ENCODE measurements around the gene DPP7. TPM values are rescaled to one million over a fixed set of nuclear protein-coding genes. Genes with fewer than 3 reads are reported as not detected.

DPP7 gene
- total and polyA plus RNA-seq, 2 of the 8 experiments (the other 6 are each of a cell fraction or from before 2014, with no cell fraction given) = 21.2 to 26.8 TPM

- TF ChIP-seq TEAD4 (IDR thresholded peaks at IDR 0.05; ENCODE audit: low read depth, low read length) (no peak), BCL11A (IDR thresholded peaks at IDR 0.05; ENCODE audit: low read depth in 2 of 2, low read length in 2 of 2) (no peak), SIX5 (IDR thresholded peaks at IDR 0.05; ENCODE audit: low read depth, low read length) (no peak), POU5F1 (IDR thresholded peaks at IDR 0.05; ENCODE audit: low read depth, low read length) (no peak), CBX8 (IDR thresholded peaks at IDR 0.05; ENCODE audit: borderline replicate concordance, low read depth, low read length) (no peak), SIN3A (conservative IDR thresholded peaks at IDR 0.05 in 1 of 2, IDR thresholded peaks at IDR 0.05 in 1 of 2; ENCODE audit: low read depth in 1 of 2, low read length in 2 of 2) (no peak), ZNF274 (IDR thresholded peaks at IDR 0.05; ENCODE audit: borderline replicate concordance, extremely low read depth, low read length) (no peak), GTF2F1 (IDR thresholded peaks at IDR 0.05; ENCODE audit: borderline replicate concordance, low read depth, low read length) (no peak), CTBP2 (IDR thresholded peaks at IDR 0.05; ENCODE audit: borderline replicate concordance, insufficient read depth, insufficient read length, low read length) (no peak), RAD21 (IDR thresholded peaks at IDR 0.05 in 1 of 2, conservative IDR thresholded peaks at IDR 0.05 in 1 of 2; ENCODE audit: low read depth in 2 of 2, low read length in 2 of 2) (peak; percentile 61 to 72), RBBP5 (IDR thresholded peaks at IDR 0.05; ENCODE audit: borderline replicate concordance, low read depth, low read length) (no peak), CREB1 (IDR thresholded peaks at IDR 0.05) (peak; percentile 79)
- TF ChIP-seq, protein P1, sequence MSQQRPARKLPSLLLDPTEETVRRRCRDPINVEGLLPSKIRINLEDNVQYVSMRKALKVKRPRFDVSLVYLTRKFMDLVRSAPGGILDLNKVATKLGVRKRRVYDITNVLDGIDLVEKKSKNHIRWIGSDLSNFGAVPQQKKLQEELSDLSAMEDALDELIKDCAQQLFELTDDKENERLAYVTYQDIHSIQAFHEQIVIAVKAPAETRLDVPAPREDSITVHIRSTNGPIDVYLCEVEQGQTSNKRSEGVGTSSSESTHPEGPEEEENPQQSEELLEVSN (IDR thresholded peaks at IDR 0.05) = peak; percentile 80
These were observed 50.3 kb downstream of the DPP7 start (continued) for GRCh38 chr9:137064027-137064879.
